ENCODE results near the gene GABARAP.

The GABARAP gene

GRCh38 chr17:7222093-7222971 is 19.9 kb downstream of the GABARAP start:
- no peak for DNase-seq (ENCODE audit: low read depth)

- DNase-seq (ENCODE audit: low read depth): no peak
Observed at GRCh38 chr17:7221278-7222092, 20.8 kb downstream of the GABARAP start.

GRCh38 chr17:7220593-7221277 is 21.5 kb downstream of the GABARAP start:
- DNase-seq (ENCODE audit: low read depth): no peak

- peak; percentile 60 for DNase-seq (ENCODE audit: low read depth)
Observed at GRCh38 chr17:7219812-7220592, 22.2 kb downstream of the GABARAP start, which contains the start of the genes ACADVL and DLG4. TSS of gene ACADVL (plus strand) at chr17:7219938. CDS start at chr17:7219985, 47 bp downstream. TSS of gene DLG4 (minus strand) at chr17:7219836.

- DNase-seq (ENCODE audit: low read depth): no peak
Observed at GRCh38 chr17:7219229-7219811, 22.9 kb downstream of the GABARAP start.

- DNase-seq (ENCODE audit: low read depth): no peak
Observed at GRCh38 chr17:7218758-7219157, 23.5 kb downstream of the GABARAP start.

- DNase-seq (ENCODE audit: low read depth): no peak
Observed at GRCh38 chr17:7218166-7218565, 24.1 kb downstream of the GABARAP start.

GRCh38 chr17:7217113-7217987 is 24.9 kb downstream of the GABARAP start:
- no peak for DNase-seq (ENCODE audit: low read depth)

GRCh38 chr17:7216242-7217112 is 25.8 kb downstream of the GABARAP start:
- no peak for DNase-seq (ENCODE audit: low read depth)

- no peak for DNase-seq (ENCODE audit: low read depth)
Observed at GRCh38 chr17:7215652-7216180, 26.5 kb downstream of the GABARAP start.

GRCh38 chr17:7215136-7215638 is 27.1 kb downstream of the GABARAP start:
- DNase-seq (ENCODE audit: low read depth): no peak

GRCh38 chr17:7214300-7215135 is 27.7 kb downstream of the GABARAP start:
- DNase-seq (ENCODE audit: low read depth): peak; percentile 98

GRCh38 chr17:7213895-7214299 is 28.4 kb downstream of the GABARAP start:
- no peak for DNase-seq (ENCODE audit: low read depth)

GRCh38 chr17:7211491-7212273 is 30.6 kb downstream of the GABARAP start:
- no peak for DNase-seq (ENCODE audit: low read depth)

GRCh38 chr17:7208754-7209460 is 33.3 kb downstream of the GABARAP start:
- no peak for DNase-seq (ENCODE audit: low read depth)

- DNase-seq (ENCODE audit: low read depth): no peak
Observed at GRCh38 chr17:7208027-7208571, 34.1 kb downstream of the GABARAP start.
